HEK293 (cell line): Measurements from ENCODE around the gene HES2.

Experiments used
- CTCF ChIP-seq: fragments of 450-650 bp; formaldehyde crosslinking; IDR thresholded peaks from 2 replicates; pipeline ENCODE4 v1.5.1; 2016; ENCODE audit warnings: missing biosample characterization, missing genetic modification characterization
- GLIS1 ChIP-seq: fragments of 450-650 bp; formaldehyde crosslinking; IDR thresholded peaks from 2 replicates; pipeline ENCODE4 v1.5.1; 2016; ENCODE audit warnings: missing biosample characterization, missing genetic modification characterization
- HOXA7 ChIP-seq: sonication (generic); formaldehyde crosslinking; IDR thresholded peaks from 2 replicates; pipeline ENCODE4 v1.8.1; 2022; ENCODE audit warnings: missing genetic modification reagents, borderline replicate concordance
- KLF1 ChIP-seq: fragments of 450-650 bp; formaldehyde crosslinking; IDR thresholded peaks from 2 replicates; pipeline ENCODE4 v1.5.1; 2016; ENCODE audit warnings: missing biosample characterization, missing genetic modification characterization
- PBX3 ChIP-seq: sonication (generic); formaldehyde crosslinking; IDR thresholded peaks from 2 replicates; pipeline ENCODE4 v1.8.1; 2022; ENCODE audit warnings: mild to moderate bottlenecking, moderate library complexity, missing genetic modification reagents

- TF ChIP-seq GLIS1 (no peak), CTCF (tag by site-specific recombination) (no peak), KLF1 (tag by site-specific recombination) (no peak), HOXA7 (CRISPR knock-in tag) (no peak), PBX3 (CRISPR knock-in tag) (no peak)
Measured at GRCh38 chr1:6441586-6441985, 21.9 kb upstream of the HES2 start.
